ENCODE results near the gene MYLK4.

Gene MYLK4

GRCh38 chr6:2783188-2783963 lies 32.7 kb upstream of the MYLK4 start:
- H3K36me3 ChIP-seq (ENCODE audit: control insufficient read depth in 1 of 2, insufficient read depth in 2 of 2, low read depth in 1 of 2, low read length in 2 of 2): peaks cover 53 to 81% of the 10 kb centered on the region in 2 experiments
- H4K8ac ChIP-seq (ENCODE audit: low read length): no peak overlapping the region
- H3K79me1 ChIP-seq (replicated peaks; ENCODE audit: low read length, poor library complexity, severe bottlenecking): peaks cover 60% of the 10 kb centered on the region
- no peaks in the 10 kb centered on the region for H3K27me3 ChIP-seq (ENCODE audit: control insufficient read depth in 1 of 2, insufficient read depth in 1 of 2, low read length in 2 of 2)
- H3K27ac ChIP-seq (ENCODE audit: low read length, poor library complexity, severe bottlenecking): no peak overlapping the region
- H2BK12ac ChIP-seq (ENCODE audit: low read length in 2 of 2): peak overlapping the region in 1 of 2 experiments; percentile 56
- H2BK120ac ChIP-seq (ENCODE audit: low read depth, low read length): no peak overlapping the region
- no peak overlapping the region for H3K4ac ChIP-seq (ENCODE audit: low read depth in 1 of 2, low read length in 2 of 2)
- no peak overlapping the region for H3K18ac ChIP-seq (ENCODE audit: low read depth in 1 of 2, low read length in 2 of 2)
- H3K9ac ChIP-seq (ENCODE audit: low read length): no peak overlapping the region
- no peak overlapping the region for H2AK5ac ChIP-seq (ENCODE audit: low read length, severe bottlenecking)
- no peak overlapping the region for H3K4me2 ChIP-seq (ENCODE audit: low read length, poor library complexity, severe bottlenecking)
- no peak overlapping the region for H3K14ac ChIP-seq (ENCODE audit: low read length in 2 of 2)
- H3K4me3 ChIP-seq (ENCODE audit: insufficient read depth in 1 of 2, low read depth in 1 of 2, low read length in 2 of 2): no peak overlapping the region
- H2BK15ac ChIP-seq (ENCODE audit: low read depth, poor library complexity, severe bottlenecking): no peak overlapping the region
- DNase-seq: no peak
- H3K23ac ChIP-seq (ENCODE audit: low read length in 2 of 2): no peak overlapping the region
- no peak overlapping the region for H2BK5ac ChIP-seq (ENCODE audit: low read depth, low read length, poor library complexity, severe bottlenecking)
- H2AFZ ChIP-seq (ENCODE audit: low read depth, low read length): no peak overlapping the region
- no peak overlapping the region for H4K91ac ChIP-seq (ENCODE audit: low read length)
- peaks cover 4% of the 10 kb centered on the region for H3K4me1 ChIP-seq (ENCODE audit: control insufficient read depth, insufficient read depth, low read depth, low read length)
- H3K9me3 ChIP-seq (ENCODE audit: control insufficient read depth, low read length): no peaks in the 10 kb centered on the region
- WGBS: 81% methylated on average over 19 of the region's 19 CpGs

- Histone ChIP-seq H2BK12ac (ENCODE audit: low read length in 2 of 2) (no peak overlapping the region), H3K23ac (ENCODE audit: low read length in 2 of 2) (no peak overlapping the region), H3K36me3 (ENCODE audit: control insufficient read depth in 1 of 2, insufficient read depth in 2 of 2, low read depth in 1 of 2, low read length in 2 of 2) (peaks cover 52 to 80% of the 10 kb centered on the region in 2 experiments), H3K27me3 (ENCODE audit: control insufficient read depth in 1 of 2, insufficient read depth in 1 of 2, low read length in 2 of 2) (no peaks in the 10 kb centered on the region), H3K18ac (ENCODE audit: low read depth in 1 of 2, low read length in 2 of 2) (no peak overlapping the region), H2BK15ac (ENCODE audit: low read depth, poor library complexity, severe bottlenecking) (no peak overlapping the region), H2AK5ac (ENCODE audit: low read length, severe bottlenecking) (no peak overlapping the region), H3K4me3 (ENCODE audit: insufficient read depth in 1 of 2, low read depth in 1 of 2, low read length in 2 of 2) (no peak overlapping the region), H3K9me3 (ENCODE audit: control insufficient read depth, low read length) (no peaks in the 10 kb centered on the region), H3K14ac (ENCODE audit: low read length in 2 of 2) (no peak overlapping the region), H4K8ac (ENCODE audit: low read length) (no peak overlapping the region), H3K4me2 (ENCODE audit: low read length, poor library complexity, severe bottlenecking) (no peak overlapping the region), H4K91ac (ENCODE audit: low read length) (no peak overlapping the region), H2BK120ac (ENCODE audit: low read depth, low read length) (no peak overlapping the region), H3K4ac (ENCODE audit: low read depth in 1 of 2, low read length in 2 of 2) (no peak overlapping the region), H3K79me1 (replicated peaks; ENCODE audit: low read length, poor library complexity, severe bottlenecking) (peaks cover 61% of the 10 kb centered on the region), H2AFZ (ENCODE audit: low read depth, low read length) (no peak overlapping the region), H3K9ac (ENCODE audit: low read length) (no peak overlapping the region), H2BK5ac (ENCODE audit: low read depth, low read length, poor library complexity, severe bottlenecking) (no peak overlapping the region), H3K27ac (ENCODE audit: low read length, poor library complexity, severe bottlenecking) (no peak overlapping the region), H3K4me1 (ENCODE audit: control insufficient read depth, insufficient read depth, low read depth, low read length) (peaks cover 4% of the 10 kb centered on the region)
- DNase-seq: no peak
- 97% methylated on average over 10 of the region's 10 CpGs for whole genome bisulfite sequencing
Measured at GRCh38 chr6:2782825-2783187, 32.1 kb upstream of the MYLK4 start.

- no peak overlapping the region for H3K9ac ChIP-seq (ENCODE audit: low read length)
- no peaks in the 10 kb centered on the region for H3K27me3 ChIP-seq (ENCODE audit: control insufficient read depth in 1 of 2, insufficient read depth in 1 of 2, low read length in 2 of 2)
- H4K91ac ChIP-seq (ENCODE audit: low read length): no peak overlapping the region
- H2AK5ac ChIP-seq (ENCODE audit: low read length, severe bottlenecking): no peak overlapping the region
- no peak for DNase-seq
- no peak overlapping the region for H3K4me2 ChIP-seq (ENCODE audit: low read length, poor library complexity, severe bottlenecking)
- H4K8ac ChIP-seq (ENCODE audit: low read length): no peak overlapping the region
- WGBS: 98% methylated on average over 8 of the region's 9 CpGs
- H3K18ac ChIP-seq (ENCODE audit: low read depth in 1 of 2, low read length in 2 of 2): no peak overlapping the region
- no peak overlapping the region for H3K14ac ChIP-seq (ENCODE audit: low read length in 2 of 2)
- peaks cover 47 to 75% of the 10 kb centered on the region in 2 experiments for H3K36me3 ChIP-seq (ENCODE audit: control insufficient read depth in 1 of 2, insufficient read depth in 2 of 2, low read depth in 1 of 2, low read length in 2 of 2)
- H2BK120ac ChIP-seq (ENCODE audit: low read depth, low read length): no peak overlapping the region
- peak overlapping the region in 1 of 2 experiments; percentile 26 for H3K23ac ChIP-seq (ENCODE audit: low read length in 2 of 2)
- no peak overlapping the region for H2BK12ac ChIP-seq (ENCODE audit: low read length in 2 of 2)
- H3K27ac ChIP-seq (ENCODE audit: low read length, poor library complexity, severe bottlenecking): no peak overlapping the region
- no peak overlapping the region for H2BK15ac ChIP-seq (ENCODE audit: low read depth, poor library complexity, severe bottlenecking)
- no peaks in the 10 kb centered on the region for H3K9me3 ChIP-seq (ENCODE audit: control insufficient read depth, low read length)
- peaks cover 60% of the 10 kb centered on the region for H3K79me1 ChIP-seq (replicated peaks; ENCODE audit: low read length, poor library complexity, severe bottlenecking)
- H2BK5ac ChIP-seq (ENCODE audit: low read depth, low read length, poor library complexity, severe bottlenecking): no peak overlapping the region
- no peak overlapping the region for H3K4ac ChIP-seq (ENCODE audit: low read depth in 1 of 2, low read length in 2 of 2)
- peaks cover 4% of the 10 kb centered on the region for H3K4me1 ChIP-seq (ENCODE audit: control insufficient read depth, insufficient read depth, low read depth, low read length)
- H3K4me3 ChIP-seq (ENCODE audit: insufficient read depth in 1 of 2, low read depth in 1 of 2, low read length in 2 of 2): no peak overlapping the region
- no peak overlapping the region for H2AFZ ChIP-seq (ENCODE audit: low read depth, low read length)
Measured at GRCh38 chr6:2782356-2782708, 31.6 kb upstream of the MYLK4 start.

GRCh38 chr6:2781685-2782355 lies 31.1 kb upstream of the MYLK4 start:
- Histone ChIP-seq H2BK15ac (ENCODE audit: low read depth, poor library complexity, severe bottlenecking) (no peak overlapping the region), H3K4me3 (ENCODE audit: insufficient read depth in 1 of 2, low read depth in 1 of 2, low read length in 2 of 2) (peak overlapping the region in 1 of 2 experiments; percentile 20), H3K4ac (ENCODE audit: low read depth in 1 of 2, low read length in 2 of 2) (no peak overlapping the region), H3K27ac (ENCODE audit: low read length, poor library complexity, severe bottlenecking) (no peak overlapping the region), H3K9ac (ENCODE audit: low read length) (no peak overlapping the region), H2AK5ac (ENCODE audit: low read length, severe bottlenecking) (no peak overlapping the region), H2AFZ (ENCODE audit: low read depth, low read length) (no peak overlapping the region), H2BK5ac (ENCODE audit: low read depth, low read length, poor library complexity, severe bottlenecking) (no peak overlapping the region), H3K4me2 (ENCODE audit: low read length, poor library complexity, severe bottlenecking) (no peak overlapping the region), H3K9me3 (ENCODE audit: control insufficient read depth, low read length) (no peaks in the 10 kb centered on the region), H2BK12ac (ENCODE audit: low read length in 2 of 2) (peak overlapping the region in 1 of 2 experiments; percentile 74), H4K8ac (ENCODE audit: low read length) (no peak overlapping the region), H3K14ac (ENCODE audit: low read length in 2 of 2) (peak overlapping the region in 1 of 2 experiments; percentile 64), H4K91ac (ENCODE audit: low read length) (no peak overlapping the region), H3K18ac (ENCODE audit: low read depth in 1 of 2, low read length in 2 of 2) (no peak overlapping the region), H3K27me3 (ENCODE audit: control insufficient read depth in 1 of 2, insufficient read depth in 1 of 2, low read length in 2 of 2) (no peaks in the 10 kb centered on the region), H2BK120ac (ENCODE audit: low read depth, low read length) (no peak overlapping the region), H3K36me3 (ENCODE audit: control insufficient read depth in 1 of 2, insufficient read depth in 2 of 2, low read depth in 1 of 2, low read length in 2 of 2) (peaks cover 45 to 74% of the 10 kb centered on the region in 2 experiments), H3K4me1 (ENCODE audit: control insufficient read depth, insufficient read depth, low read depth, low read length) (peaks cover 4% of the 10 kb centered on the region), H3K79me1 (replicated peaks; ENCODE audit: low read length, poor library complexity, severe bottlenecking) (peaks cover 59% of the 10 kb centered on the region), H3K23ac (ENCODE audit: low read length in 2 of 2) (peak overlapping the region in 1 of 2 experiments; percentile 26)
- 96% methylated on average over 7 of the region's 7 CpGs for WGBS
- DNase-seq: no peak
